GM10266 (cell line): ENCODE measurements around the gene ANKRD23.

ENCODE experiments used
- DNase-seq: peaks from one replicate; pipeline ENCODE4 v3.0.0; 2012; ENCODE audit errors: extremely low spot score
- TF ChIP-seq, protein P1 (sequence below): IDR thresholded peaks from 2 replicates; pipeline ENCODE4 v1.5.1; 2012; ENCODE audit warnings: mild to moderate bottlenecking, low read depth; ENCODE audit not compliant: control insufficient read depth, insufficient read depth; ENCODE audit errors: missing control alignments

The ANKRD23 gene

DNA sequence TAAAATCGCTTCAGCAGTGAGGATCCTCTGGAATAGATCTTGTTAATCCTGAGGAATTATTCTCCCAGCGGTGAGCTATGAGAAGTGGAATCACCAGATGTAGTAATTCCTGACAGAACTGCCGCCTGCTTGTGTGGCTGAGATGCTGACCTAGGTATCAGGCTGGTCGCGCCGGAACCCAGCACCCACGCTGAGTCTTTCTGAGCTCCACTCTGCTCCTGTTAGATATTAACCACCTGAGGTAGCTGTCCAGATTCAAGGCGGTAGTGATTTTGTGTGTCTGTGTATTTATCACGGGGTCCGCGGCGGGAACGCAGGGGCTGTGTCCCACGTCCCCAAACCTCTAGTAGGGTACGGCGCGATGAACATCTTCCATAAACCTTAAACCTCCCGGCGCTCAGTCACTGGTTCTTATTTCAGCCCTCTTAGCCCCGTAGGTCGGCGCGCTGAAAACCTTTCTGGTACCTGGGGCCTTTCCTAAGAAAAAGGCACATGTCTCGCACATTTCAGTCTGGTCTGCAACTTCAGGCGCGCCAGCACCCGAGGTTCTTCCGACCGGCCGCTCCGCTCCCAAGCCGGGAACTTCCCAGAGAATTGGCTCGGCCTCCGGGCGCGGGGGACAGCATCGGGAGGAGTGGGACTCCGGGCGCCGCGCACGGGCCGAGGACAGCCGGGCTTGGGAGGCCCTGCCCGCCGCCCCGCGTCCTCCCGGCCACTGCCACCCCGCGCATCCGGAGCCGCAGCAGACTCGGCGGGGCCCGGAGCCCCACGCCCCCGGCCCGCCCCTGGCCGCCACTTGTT is 28.3 kb downstream of the ANKRD23 start:
- peak; percentile 70 for DNase-seq
- TF ChIP-seq, protein P1, sequence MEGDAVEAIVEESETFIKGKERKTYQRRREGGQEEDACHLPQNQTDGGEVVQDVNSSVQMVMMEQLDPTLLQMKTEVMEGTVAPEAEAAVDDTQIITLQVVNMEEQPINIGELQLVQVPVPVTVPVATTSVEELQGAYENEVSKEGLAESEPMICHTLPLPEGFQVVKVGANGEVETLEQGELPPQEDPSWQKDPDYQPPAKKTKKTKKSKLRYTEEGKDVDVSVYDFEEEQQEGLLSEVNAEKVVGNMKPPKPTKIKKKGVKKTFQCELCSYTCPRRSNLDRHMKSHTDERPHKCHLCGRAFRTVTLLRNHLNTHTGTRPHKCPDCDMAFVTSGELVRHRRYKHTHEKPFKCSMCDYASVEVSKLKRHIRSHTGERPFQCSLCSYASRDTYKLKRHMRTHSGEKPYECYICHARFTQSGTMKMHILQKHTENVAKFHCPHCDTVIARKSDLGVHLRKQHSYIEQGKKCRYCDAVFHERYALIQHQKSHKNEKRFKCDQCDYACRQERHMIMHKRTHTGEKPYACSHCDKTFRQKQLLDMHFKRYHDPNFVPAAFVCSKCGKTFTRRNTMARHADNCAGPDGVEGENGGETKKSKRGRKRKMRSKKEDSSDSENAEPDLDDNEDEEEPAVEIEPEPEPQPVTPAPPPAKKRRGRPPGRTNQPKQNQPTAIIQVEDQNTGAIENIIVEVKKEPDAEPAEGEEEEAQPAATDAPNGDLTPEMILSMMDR = no peak

GRCh38 chr2:96813656-96814055 is 30.2 kb downstream of the ANKRD23 start:
- TF ChIP-seq, protein P1 = no peak
- DNase-seq = no peak

- no peak for DNase-seq
- TF ChIP-seq, protein P1 = no peak
Measured at GRCh38 chr2:96811917-96812316, 31.9 kb downstream of the ANKRD23 start.

DNA sequence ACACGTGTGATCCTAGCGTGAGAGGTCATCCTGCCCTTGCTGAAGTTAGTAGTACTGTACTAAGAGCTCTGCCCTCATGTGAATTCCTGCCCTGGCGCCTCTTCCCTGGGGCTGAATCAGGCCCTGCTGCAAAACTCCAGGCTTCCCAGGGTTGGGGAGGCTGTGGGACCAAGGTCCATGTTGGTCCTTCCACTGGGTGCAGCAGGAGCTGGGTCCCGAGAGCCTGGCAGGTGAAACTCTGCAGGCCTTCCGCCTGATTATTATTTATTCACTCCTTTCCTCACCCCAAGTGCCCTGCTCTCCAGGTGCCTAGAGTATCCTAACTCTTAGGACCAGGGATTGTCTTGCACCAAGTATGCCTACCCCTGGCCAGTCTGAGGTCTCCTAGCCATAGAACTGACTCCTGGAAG is 33.0 kb downstream of the ANKRD23 start:
- DNase-seq = no peak
- TF ChIP-seq, protein P1 = no peak

DNA sequence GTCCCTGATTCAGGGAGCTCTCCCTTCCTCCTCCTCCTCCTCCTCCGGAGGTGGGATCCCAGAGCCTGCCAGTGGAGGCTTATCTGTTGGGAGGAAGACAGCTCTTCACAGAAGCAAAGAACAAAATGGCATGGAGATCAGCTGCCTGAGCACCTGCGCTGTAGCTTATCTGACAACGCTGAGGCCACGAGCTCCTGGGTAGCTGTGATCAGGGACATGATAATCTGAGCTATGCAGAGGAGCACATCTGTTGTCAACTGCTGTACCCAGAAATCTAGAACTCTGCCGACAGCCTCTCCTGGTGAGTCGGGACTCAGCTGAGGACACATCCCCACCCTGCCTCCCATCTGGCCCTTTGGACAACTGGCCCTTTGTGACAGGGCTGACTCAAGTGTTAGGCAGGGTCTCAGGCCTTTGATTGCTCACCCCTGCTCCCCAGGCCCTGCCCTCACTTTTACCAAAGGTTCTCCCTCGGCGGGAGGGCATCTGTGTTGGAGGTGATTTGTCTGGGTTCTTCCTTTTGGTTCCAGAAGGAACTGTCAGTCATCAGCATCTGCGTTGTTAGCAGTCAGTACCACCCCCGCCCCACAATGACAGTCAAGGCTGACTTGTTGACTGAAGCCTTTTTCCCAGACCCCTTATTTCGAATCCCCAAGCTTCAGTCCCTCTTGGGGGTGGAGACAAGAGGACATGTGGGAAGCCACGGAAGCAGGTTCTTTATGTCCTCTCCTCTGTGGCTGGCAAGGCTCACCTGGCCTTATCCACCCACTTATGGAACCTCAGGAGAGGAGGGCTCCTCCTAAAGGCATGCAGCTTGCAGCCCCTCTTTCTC is 33.7 kb downstream of the ANKRD23 start:
- DNase-seq = no peak
- TF ChIP-seq, protein P1 = no peak

DNA sequence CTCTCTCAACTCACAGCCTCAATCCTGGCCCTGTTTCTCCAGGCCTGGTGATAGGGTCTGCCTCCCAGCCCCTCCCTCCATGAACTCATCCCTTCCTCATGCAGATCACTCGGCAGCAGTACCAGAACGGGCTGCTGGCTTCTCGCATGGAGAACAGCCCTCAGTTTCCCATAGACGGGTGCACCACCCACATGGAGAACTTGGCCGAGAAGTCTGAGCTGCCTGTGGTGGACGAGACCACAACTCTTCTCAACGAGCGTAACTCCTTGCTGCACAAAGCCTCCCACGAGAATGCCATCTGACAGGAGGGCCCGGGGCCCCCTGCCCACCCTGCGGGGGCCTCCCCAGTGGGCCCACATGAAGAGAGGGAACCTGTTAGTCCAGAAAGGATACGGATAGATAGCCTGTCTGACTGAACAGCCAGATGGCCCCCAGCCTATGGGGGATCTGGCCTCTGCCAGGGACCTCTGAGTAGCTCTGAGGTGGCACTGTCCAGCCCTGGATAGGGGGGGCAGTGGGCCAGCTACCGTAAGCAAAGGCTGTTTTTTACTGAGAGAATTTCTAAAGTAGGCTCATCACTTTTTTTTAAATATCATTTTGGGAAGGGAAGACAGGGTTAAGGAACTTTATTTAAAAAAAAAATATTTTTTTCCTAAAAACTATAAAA is 34.5 kb downstream of the ANKRD23 start:
- DNase-seq = no peak
- TF ChIP-seq, protein P1 = no peak
